T-helper 2 cell treated with Interferon-gamma antibody and Interleukin-4, amounts not matched to agents 100 ng/mL and 5 ng/mL, for 36 hours (primary cell): ENCODE results near the gene SIX5. TPM values are rescaled to one million over a fixed set of nuclear protein-coding genes. Genes with fewer than 3 reads are reported as not detected.

Experiments used
- intact Hi-C: fragments of 100-400 bp; cut with micrococcal nuclease; formaldehyde crosslinking; loops from one replicate; pipeline ENCODE4 v1.15.1; 2023
- total RNA-seq: library from RNA; stranded (reverse); gene quantifications from 2 replicates; pipeline ENCODE4 v1.2.3, GENCODE V29; 2022

Gene SIX5
- total RNA-seq, 1 donor from 2014 or later: 0.68 TPM

DNA sequence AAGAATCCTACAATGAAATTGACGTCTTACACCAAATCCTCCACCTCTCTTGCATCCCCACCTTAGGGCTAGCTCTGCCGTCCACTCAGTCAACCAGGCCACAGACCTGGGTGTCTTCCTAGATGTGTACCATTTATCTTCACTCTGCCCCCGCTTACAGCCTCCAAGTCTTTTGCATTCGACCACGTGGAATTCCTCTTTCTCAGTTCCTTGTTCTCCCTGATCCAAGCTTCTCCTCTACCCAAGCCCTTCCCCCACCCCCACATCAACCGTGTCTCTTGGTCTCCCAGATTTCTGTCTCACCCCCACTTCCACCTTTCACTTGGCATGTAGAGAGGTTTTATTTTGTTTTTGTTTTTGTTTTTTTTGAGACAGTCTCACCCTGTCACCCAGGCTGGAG is 24.8 kb upstream of the SIX5 start:
- intact Hi-C loops: loop anchor here (2.0 to 10.0 kb wide), 4 partner anchors 69 to 1723 kb away; partner anchors contain the start of genes NAPA, OPA3 and SYMPK

DNA sequence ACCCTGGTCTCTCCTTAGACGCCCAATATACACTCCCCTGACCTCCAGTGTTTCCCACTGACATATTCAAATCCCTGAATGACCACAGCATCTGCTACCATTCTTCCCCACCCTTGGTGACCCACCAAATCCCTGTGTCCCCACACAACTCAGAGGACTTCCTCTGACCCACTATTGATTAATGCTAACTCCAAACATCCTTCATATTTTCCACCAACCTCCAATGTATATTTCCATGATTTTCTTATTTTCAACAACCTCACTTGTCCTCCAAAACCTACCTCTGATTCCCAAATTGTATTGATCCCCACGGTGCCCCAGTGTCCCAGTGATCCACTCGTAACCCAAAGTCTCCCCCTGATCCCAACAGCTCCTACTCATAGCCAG is 24.1 kb upstream of the SIX5 start:
- intact Hi-C loops: loop anchor here (2.0 to 10.0 kb wide), 4 partner anchors 70 to 1724 kb away; partner anchors contain the start of genes NAPA, OPA3 and SYMPK

- intact Hi-C loops: loop anchor here (1.0 to 10.0 kb wide), 5 partner anchors 22 to 1725 kb away; partner anchors contain the start of genes NAPA, OPA3 and SYMPK
These were observed 23.6 kb upstream of the SIX5 start, which contains the start of gene DMWD for GRCh38 chr19:45792470-45793177. TSS of gene DMWD (minus strand) at chr19:45792845. CDS start at chr19:45792756, 89 bp downstream.

GRCh38 chr19:45791744-45792469 is 22.9 kb upstream of the SIX5 start:
- intact Hi-C loops: loop anchor here (1.0 to 10.0 kb wide), 5 partner anchors 22 to 1725 kb away; partner anchors contain the start of genes NAPA, OPA3 and SYMPK

GRCh38 chr19:45790942-45791341 is 21.9 kb upstream of the SIX5 start:
- intact Hi-C loops: loop anchor here (5.0 to 10.0 kb wide), 3 partner anchors 74 to 1726 kb away; partner anchors contain the start of genes NAPA and OPA3

- intact Hi-C loops: no loop called here
These were observed 20.2 kb upstream of the SIX5 start for GRCh38 chr19:45789035-45789786.

DNA sequence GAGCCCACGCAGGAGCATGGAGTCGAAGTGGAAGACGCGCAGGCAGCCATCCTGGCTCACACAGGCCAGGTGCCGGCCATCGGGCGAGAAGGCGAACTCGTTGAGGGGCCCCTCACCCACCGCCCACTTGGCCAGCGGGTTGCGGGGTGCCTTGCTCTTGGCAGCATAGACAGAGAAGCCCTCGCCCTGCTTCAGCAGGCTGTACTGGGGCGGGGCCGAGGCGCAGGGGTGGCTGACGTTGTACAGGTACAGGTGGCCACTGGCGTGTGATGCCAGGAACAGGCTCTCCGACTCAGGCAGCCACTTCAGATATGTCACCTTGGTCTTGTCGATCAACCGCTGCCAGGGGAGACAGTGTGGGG is 17.5 kb upstream of the SIX5 start:
- intact Hi-C loops: no loop called here

GRCh38 chr19:45785781-45786532 is 16.9 kb upstream of the SIX5 start:
- intact Hi-C loops: no loop called here

DNA sequence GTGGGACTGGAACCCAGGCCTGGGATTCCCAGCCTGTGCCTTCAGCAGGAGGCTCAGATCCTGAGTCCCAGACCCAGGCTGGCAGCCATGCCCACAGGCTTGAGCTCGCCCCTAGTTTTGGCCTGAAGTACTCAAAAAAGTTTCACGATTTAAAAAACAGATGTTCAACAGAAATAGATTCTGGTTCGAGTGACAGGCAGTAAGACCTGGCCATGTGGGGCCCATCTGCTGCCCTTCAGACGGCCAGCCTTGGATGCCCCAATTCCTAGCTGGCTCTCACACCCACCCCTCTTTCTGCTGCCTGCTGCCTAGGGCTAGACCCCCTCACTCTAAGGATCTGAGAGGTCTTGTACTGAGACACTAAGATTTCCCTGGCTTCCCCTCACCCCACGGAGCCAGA is 16.0 kb upstream of the SIX5 start:
- intact Hi-C loops: no loop called here

DNA sequence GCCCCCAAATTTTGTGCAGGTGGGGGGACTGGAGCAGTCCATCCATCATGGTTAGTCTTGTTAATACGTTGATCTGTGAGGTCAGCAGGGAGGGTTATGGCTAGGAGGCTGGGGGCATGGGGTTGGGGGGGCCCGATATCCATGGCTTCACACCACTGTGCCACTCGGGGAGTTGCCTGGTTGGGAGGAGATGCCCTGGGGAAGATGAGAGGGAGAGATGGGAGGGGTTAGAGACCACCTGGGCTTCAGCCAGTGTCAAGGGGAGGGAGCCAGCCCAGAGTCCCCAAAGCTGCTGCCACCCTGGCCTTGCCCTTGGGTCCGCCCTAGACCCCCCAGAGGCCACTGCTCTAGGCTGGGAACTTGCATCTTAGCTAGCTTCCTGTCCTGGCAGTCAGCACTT is 15.0 kb upstream of the SIX5 start:
- intact Hi-C loops: no loop called here

GRCh38 chr19:45782820-45783785 is 14.1 kb upstream of the SIX5 start:
- intact Hi-C loops: no loop called here

- intact Hi-C loops: no loop called here
These were observed 13.2 kb upstream of the SIX5 start, which contains the start of gene DMPK for GRCh38 chr19:45782162-45782691. TSS of gene DMPK (minus strand) at chr19:45782490. CDS start at chr19:45782352, 138 bp downstream.

GRCh38 chr19:45781214-45782161 is 12.4 kb upstream of the SIX5 start:
- intact Hi-C loops: no loop called here

DNA sequence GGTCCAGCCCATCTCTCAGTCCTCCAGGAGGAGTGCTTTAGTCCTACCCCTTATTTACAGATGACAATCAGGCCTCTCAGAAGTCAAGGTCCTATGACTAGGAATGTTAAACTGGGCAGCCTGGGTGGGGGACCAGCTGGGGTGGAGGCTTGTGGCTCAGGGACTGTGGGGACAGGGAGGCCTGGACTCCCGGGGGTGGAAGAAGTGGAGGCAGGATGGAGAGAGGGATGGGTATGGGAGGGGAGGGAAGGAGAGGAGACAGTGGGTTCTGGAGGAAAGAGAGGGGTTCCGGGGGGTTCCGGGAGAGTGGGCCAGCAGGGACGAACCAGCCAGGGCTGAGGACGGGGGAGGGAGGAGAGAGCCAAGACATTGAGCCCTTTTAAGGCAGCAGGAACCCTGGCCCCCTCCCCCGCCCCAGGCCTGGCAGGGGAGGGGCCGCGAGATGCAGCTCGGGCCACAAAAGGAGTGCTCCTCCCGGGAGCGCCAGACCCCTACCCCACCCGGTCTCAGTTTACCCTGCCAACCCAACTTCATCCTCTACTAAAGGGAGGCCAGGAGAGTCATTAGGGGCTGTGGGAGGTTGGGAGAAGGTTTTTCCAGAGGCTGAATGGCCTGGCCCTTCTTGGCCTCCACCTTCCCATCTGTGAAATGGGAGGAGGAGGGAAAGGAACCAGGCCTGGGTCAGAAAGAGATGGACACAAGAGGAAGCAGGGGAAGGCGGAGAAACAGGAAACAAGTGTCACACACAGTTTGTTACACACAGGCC is 11.6 kb upstream of the SIX5 start:
- intact Hi-C loops: no loop called here

- intact Hi-C loops: no loop called here
These were observed 11.0 kb upstream of the SIX5 start for GRCh38 chr19:45780146-45780447.

GRCh38 chr19:45779231-45780145 is 10.4 kb upstream of the SIX5 start:
- intact Hi-C loops: loop anchor here (1.0 kb wide), 1 partner anchor 9 kb away; no protein-coding TSS in a partner anchor
